CD4-positive, alpha-beta T cell treated with Interleukin-15 for 1 hour (primary cell): ENCODE data around the gene ZFR.
"Not testable (repeated sequence)": the region's sequence is repeated elsewhere in the genome, so short reads cannot be mapped to it uniquely, and the experiment has no call there.

Source experiments
- DNase-seq: peaks from one replicate; pipeline ENCODE4 v3.0.0-alpha.2; 2020

The ZFR gene

DNA sequence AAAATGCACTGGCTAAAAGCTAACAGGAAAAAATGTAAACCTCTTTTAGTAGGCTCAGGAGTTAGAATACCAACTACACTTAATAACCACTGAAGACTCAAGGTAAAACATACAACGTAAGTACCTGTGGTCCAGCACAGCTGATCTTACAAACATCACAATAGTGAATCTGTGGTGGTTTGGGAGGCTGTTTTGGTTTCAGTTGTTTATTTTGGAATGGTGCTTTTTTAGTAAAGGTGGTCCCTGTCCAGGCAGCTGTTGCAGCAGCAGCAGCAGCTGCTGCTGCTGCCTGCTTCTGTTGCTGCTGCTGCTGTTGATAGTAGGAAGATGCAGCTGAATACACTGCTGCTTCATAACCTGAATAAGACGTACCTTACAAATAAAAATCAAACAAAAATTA is 37.9 kb downstream of the ZFR start:
- no peak for DNase-seq

DNA sequence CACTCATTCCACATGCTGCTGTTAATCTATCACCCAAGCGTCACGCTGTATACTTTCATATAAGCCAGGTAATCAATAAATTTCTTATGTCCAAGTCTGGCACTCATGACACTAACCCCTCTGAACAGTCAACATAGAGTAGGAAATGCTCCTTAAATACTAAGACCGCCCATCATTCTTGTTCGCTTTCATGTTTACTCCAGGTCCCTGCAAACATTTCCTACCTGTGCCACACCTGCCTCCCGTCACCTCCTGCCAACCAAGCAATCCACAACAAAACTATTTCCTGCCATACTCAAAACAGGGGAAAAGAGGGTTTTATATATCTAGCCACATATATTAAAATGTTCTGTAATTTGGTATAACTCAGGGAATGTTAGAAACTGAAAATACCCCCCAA is 39.0 kb downstream of the ZFR start:
- DNase-seq: no peak

DNA sequence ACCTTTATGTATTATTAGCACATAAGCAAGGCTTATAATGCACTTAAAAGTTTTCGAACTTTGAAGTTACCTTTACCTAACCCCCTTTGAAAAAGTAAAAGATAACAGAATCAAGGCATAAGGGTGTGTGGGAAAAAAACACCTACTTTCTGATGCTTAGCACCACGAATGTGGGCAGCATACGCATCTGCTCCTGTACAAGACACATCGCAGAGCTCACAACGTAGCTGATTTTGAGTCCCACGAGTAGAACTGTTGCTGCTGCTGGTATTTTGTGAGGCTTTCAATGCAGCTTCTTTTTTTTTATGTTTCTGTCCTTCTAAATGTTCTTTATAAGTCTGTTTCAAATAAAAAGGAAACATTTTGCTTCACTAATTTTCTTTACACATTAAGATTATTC is 40.8 kb downstream of the ZFR start:
- DNase-seq: no peak

DNA sequence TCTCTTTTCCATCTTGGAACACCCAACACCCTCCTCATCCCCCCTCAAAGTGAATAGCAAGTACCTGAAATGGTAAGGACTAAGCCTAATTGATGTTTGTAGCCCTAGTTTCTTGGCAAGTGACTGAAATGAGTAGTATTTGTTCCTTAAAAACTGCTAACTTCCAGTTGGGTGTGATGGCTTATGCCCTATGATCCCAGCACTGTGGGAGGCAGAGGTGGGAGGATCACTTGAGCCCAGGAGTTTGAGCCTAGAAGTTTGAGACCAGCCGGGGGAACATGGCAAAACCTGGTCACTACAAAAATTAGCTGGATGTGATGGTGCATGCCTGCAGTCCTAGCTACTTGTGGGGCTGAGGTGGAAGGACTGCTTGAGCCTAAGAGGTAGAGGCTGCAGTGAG is 44.1 kb downstream of the ZFR start:
- no peak for DNase-seq

DNA sequence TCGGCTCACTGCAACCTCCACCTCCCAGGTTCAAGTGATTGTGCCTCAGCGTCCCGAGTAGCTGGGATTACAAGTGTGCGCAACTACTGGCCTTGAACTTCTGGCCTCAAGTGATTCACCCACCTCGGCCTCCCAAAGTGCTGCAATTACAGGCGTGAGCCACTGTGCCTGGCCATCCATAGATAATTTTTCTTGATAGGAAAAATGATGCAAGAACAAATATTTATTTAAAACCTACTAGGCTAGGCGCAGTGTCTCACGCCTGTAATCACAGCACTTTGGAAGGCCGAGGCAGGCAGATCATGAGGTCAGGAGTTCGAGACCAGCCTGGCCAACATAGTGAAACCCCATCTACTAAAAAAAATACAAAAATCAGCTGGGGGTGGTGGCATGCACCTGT is 45.8 kb downstream of the ZFR start:
- DNase-seq: not testable (repeated sequence)

DNA sequence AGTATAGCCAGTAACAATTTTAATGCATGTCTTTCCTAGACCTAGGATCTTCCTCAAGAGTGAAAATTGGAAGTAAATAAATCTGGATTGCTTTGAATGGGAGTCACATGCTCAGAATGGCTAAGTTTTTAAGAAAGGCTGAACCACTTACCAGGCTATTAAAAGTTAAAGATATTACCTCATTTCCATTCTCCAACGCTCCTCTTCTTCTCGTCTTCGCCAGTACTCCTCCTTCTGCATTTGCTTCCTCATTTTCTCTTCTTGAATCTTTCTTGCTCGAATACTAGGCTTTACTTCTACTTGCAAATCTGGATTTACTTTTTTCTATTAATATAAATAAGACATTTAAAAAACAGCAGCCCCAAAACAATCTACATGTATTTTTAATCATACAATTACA is 49.6 kb downstream of the ZFR start:
- DNase-seq: no peak

DNA sequence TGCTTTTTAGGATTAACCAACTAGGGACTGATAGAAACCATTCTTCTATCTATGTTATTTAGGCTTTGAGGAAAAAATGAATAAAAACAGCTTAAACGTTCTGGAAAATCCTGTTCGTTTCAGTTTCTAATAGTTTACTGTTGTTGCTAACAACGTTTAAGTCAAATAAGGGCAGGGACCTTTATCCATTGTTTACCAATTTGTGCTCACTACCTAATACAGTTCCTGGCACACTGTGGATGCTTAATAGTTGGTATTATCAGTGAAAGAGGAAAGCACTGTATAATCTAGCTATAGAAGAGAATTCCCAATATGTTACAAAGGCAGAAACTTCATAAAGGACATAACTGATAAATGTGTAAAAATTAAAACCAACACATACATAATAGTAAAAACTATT is 52.5 kb downstream of the ZFR start:
- no peak for DNase-seq

DNA sequence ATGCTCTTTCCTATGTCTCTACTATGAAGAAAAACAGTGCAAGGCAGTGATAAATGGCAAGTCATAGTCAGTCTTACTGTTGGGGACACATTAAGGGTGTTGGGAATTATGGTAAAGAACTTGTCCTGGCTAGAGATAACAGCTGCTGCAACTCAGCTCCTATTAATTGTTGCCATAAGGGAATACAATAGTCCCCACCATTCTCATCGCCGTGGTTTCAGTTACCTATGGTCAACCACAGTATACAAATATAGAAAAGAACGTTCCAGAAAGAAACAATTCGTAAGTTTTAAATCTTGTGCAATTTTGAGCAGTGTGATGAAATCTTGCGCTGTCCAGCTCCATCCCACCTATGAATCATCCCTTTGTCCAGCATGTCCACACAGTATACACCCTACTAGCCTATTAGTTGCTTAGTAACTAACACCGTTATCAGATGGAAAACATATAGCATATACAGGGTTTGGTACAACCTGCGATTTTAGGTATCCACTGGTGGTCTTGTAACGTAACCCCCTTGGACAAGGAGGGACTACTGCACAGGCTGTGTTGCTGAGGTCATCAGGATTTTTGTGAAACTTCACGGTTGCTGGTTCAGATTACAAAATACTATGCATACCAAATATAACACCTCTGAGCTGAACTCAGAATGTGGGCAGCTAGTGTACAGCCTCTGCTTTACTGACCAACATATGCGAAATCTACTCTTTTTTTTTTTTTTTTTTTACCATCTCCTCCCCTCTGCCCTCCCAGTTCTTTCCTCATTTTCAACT is 53.5 kb downstream of the ZFR start:
- peak; percentile 30 for DNase-seq

DNA sequence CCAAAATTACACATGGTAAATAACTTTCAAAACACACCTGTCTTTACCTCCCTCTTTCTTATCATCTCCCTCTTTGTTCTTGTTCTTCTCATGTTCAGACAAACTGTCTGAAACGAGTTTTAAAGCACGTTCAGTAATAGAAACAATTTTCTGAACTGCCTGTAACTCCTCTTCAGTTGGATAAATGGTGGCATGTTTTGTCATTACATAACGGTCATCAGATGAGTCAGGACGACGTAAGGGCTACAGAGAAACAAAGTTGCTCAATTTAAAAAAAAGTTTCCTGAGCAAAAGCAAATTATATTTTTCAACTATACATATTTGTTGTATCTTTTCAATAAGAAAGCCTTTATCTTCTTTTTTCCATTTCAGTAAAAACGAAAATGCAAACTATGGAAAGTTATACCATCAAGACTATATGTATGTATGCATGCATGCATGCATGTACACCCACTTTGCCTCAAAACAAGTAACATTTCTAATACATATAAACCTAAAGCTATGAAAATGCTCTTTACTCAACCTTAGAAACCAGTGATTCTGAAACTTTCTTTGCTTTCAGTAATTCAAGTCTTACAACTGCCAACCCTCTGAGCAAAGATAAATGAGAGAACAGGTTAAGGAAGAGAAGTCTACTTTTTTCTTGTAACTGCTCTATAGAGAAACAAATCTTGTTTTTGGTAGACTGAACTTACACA is 56.0 kb downstream of the ZFR start:
- DNase-seq: no peak

DNA sequence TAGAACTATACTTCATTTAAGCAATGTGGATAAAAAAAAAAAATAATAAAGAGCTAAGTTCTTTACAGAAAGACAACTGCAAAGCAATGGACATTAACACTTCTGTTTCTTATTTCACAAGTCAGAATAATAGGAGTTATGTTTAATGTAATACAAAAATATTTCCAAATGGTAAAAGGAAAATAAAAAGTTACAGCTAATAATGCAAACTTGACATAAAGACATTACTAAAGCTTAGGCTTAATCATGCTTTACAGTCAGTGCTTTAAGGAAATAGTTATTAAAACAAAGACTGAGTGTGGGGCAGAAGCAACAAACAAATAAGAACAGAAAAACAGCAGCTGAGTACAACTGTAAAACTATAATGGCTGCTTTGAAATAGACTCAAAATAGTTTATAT is 56.7 kb downstream of the ZFR start:
- DNase-seq: no peak

DNA sequence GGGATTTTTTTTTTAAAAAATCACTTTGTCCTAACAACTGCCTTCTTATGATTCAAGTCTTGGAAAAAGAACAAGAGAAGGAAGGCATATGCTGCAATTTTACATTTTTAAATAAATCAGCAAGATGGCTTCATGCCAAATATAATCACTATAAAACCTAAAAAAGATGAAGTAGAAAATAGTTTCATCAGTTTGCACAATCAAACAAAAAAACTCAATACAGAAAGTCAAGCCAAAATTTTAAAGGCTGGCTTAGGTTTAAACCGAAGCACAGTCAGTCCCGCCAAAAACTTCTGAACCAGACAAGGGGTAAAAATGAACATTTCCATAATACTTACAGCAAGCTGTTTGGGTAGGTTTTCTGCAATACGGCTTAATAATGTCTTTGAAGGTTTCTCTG is 57.3 kb downstream of the ZFR start:
- DNase-seq: no peak

DNA sequence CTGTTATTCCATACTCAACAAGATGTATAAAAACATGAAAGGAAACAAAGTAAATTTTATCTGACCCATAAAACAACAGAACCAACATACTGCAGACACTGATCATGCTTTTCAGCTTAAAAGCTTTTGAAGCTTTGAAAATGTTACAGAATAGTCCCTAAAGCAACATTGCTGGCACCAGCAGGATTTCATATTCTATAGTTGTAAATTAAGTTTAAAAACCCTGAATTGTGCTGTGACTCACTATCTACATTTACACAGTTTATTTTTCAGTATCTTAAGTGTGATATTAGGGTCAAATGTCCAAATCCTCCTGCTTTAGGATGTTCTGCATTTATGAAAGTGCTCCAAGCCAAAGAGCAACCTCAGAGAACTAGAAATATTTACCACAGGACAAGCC is 59.9 kb downstream of the ZFR start:
- DNase-seq: no peak

DNA sequence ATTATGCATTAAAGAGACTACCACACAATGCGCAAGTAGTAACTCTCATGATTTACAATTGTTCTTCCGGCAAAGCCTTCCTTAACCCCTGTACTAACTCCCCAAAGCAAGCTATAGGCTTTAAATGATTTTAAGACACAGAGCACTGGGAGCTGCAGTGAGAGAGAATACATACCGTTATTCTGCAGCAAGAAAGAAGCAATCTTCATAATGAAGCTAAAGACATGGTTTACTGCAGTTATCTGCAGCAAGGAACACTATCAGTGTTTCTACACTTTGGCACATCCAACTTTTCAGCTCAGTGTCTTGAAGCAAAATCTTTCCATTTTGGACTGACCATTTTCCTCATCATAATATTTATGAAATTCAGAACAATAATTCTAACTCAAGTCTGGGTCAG is 61.0 kb downstream of the ZFR start:
- no peak for DNase-seq

DNA sequence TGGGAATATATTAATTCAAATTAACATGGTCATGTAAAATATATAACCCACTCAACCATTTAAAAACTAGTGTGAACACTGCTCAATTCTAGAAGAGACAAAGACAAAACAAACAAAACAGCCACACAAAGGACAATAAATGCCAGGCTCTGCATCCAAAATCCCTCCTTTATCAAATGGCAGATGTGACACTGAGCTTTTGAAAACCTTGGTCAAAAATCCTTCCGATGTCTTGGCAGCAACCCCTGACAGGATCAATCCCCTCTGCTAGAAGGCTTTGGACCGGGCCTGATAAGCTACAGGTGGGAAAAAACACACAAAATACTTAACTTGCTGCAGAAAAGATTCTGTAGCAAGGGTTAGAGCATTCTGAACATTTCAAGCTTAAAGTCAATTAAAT is 61.5 kb downstream of the ZFR start:
- no peak for DNase-seq

DNA sequence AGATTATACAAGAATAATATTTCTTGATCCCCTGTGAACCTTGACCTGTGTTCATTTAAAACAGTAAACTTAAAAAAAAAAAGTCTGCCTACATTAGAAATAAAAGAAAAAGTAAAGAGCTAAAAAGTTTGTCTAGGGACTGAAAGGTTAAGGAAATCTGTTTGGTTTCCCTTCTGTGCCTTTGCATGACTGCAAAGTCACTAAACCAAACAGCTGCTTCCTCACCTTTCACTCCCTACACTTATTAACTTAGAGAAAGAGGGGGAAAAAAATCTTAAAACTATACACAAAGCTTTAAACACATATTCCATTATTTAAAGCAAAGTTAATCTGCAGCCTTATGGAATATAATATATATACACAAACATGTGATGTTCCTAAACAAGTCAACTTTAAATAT is 65.1 kb downstream of the ZFR start:
- DNase-seq: no peak

DNA sequence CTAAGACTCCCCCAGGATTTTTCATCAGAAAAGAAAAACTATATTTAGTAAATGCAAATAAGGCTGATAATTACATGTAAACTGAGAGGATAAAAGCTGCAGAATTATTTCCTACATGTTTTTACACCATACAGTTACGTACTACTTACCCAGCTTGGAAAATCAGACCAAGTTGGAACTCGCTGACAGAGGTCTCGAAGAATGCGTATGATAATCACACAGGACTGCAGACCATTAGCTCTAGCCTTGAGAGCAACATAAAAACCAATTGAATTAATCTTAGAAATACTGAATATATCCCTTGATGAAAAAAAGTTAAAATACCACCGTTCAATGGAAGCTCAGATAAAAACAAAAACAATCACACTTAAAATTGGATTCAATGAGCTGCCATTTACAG is 65.6 kb downstream of the ZFR start:
- no peak for DNase-seq

DNA sequence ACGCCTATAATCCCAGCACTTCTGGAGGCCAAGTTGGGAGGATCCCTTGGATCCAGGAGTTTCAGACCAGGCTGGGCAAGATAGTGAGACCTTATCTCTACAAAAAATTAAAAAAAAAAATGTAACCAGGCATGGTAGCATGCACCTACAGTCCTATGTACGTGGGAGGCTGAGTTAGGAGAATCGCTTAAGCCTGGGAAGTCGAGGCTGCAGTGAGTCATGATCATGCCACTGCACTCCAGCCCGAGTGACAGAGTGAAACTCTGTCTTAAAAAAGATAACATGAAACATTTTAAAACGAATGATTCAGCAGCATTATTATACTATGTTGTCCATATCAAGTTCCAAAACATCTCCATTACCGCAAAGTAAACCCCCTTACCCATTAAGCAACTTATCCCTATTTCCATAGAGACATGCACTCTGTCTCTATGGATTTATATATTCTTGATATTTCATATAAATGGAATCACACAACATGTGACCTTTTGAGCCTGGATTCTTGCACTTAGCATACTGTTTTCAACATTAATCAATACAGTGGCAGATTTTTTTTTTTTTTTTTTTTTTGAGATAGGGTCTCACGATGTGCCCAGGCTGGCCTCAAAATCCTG is 74.9 kb downstream of the ZFR start:
- no peak for DNase-seq

DNA sequence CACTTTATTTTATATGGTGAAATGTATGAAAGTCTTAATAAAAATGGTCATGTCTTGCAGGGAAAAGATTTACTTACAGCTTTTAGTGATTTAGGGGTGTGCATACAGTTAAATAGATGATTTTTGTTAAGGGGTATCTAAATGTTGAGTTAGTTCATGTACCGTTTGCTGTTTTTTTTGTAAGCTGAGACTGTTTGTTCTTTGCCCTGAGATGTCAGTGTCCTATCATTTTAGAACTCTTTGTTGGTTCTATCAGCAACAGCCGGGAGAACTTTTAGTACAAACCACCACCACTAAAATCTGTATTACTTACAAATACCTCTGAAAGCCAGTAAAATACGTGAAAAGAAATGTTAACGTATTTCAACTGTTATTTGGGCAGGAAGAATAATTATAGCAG is 75.5 kb downstream of the ZFR start:
- no peak for DNase-seq

DNA sequence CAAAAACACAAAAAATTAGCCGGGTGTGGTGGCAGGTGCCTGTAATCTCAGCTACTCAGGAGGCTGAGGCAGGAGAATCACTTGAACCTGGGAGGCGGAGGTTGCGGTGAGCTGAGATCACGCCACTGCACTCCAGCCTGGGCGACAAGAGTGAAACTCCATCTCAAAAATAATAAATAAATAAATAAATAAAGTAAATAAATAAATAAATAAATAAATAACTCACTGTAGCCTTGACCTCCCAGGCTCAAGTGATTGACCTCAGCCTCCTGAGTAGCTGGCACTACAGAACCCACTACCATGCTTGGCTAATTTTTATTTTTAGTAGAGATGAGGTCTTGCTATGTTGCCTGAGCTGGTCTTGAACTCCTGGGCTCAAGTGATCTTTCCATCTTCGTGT is 77.3 kb downstream of the ZFR start:
- not testable (repeated sequence) for DNase-seq

DNA sequence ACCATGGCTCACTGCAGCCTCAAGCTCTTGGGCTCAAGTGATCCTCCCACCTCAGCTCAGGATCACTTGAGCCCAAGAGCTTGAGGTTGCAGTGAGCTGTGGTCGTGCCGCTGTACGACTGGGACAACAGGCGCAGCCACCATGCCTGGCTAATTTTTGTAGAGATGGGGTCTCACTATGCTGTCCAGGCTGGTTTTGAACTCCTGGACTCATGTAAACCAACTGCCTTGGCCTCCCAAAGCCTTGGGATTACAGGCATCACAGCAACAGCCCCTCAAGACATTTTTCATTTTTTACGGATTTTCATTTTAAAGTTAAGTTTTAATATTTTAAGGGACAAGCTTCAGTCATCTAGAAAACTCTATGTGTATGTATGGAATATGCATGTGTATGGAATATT is 78.9 kb downstream of the ZFR start:
- no peak for DNase-seq

DNA sequence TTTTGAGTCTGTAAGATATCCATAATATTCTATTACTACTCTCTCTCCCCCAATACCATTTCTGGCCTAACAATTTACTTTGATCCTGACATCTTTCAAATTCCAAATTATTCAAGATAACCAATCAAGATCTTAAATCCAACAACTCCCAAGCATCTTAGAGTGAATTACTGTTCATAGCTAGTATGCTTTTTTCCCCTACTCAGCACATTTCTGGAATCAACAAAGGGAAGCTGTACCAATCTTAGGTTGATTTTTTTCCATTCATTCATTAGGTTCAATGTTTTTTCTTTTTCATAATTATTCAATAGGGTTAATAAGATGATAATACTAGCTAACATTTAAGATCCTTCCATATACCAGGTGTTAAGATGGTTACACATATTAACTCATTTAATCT is 81.5 kb downstream of the ZFR start:
- DNase-seq: no peak

DNA sequence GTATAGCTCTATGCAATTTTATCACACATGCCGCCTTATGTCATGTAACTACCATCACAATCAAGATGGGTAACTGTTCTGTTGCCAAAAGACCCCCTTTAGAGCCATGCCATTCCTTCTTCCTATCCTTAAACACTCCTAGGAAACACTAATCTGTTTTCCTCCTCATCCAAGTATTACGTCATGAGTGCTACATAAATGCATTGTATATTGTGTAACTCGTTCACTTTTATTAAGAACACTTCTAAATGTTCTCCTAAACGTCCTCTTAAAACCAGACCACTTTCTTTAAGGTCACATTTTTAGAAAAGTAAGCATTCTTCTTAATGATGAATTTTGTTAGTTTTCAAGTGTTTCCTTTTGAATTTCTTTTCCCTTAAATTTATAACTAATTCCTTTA is 82.0 kb downstream of the ZFR start:
- DNase-seq: no peak

DNA sequence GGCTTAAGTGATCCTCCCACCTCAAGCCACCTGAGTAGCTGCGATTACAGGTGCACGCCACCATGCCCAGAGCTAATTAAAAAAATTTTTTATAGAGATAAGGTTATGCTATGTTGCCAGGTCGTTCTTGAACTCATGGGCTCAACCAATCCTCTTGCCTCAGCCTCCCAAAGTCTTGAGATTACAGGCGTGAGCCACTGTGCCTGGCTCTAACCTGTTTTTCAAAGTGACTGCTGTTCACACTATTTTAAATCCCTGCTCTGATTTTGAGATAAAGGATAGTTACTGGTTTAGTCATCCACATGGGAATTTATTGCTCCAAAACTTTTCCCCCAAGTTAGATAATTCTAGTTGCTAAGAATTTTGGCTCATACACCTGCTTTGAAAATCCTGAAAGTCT is 83.6 kb downstream of the ZFR start:
- DNase-seq: no peak

DNA sequence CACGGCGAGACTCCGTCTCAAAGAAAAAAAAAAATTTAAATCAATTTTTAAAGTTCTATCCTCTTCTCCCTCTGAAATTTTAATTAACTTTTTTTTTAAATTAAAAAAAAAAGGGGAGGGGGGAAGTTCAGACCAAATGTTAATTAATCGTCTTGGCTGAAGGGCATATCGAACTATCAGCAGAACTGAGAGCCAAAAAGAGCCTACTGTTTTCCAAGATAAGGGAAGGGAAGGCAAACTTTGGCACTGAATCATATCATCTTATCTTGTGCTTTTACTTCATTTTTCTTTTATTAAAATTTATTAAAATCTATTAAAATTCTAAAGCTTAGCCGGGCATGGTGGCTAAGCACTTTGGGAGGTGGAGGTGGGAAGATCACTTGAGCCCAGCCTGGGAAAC is 85.9 kb downstream of the ZFR start:
- DNase-seq: no peak

DNA sequence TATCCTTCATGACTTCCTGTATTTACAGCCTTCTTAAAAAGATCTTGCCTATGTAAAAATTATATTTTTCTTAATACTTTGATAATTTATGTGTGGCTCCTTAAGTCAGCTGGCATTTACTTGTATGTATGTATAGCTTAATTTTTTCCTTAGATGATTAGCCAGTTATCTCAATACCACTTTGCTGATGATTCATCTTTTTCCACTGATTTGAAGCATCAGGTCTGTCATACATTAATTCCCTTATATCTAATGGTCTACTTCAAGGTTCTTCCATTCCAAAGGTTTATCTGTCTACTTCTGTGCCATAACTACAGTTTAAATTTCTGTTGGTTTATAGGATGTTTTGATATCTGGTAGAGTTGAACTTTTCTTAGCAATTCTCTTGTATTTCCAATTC is 86.9 kb downstream of the ZFR start:
- DNase-seq: no peak
